ENCODE measurements around the gene CFAP251. TPM values are rescaled to one million over a fixed set of nuclear protein-coding genes. Genes with fewer than 3 reads are reported as not detected.

The CFAP251 gene
- total RNA-seq, 1 donor from 2014 or later: 0.91 TPM

GRCh38 chr12:121949648-121950397 lies 31.4 kb downstream of the CFAP251 start:
- intact Hi-C loops (cut with micrococcal nuclease): no loop called here
- Histone ChIP-seq H3K36me3 (no peaks in the 10 kb centered on the region), H3K27me3 (ENCODE audit: low read depth) (no peaks in the 10 kb centered on the region), H3K4me3 (no peak overlapping the region), H3K9me3 (replicated peaks) (no peaks in the 10 kb centered on the region), H3K4me1 (no peaks in the 10 kb centered on the region), H3K27ac (replicated peaks) (no peak overlapping the region)
- TF ChIP-seq, protein P1, sequence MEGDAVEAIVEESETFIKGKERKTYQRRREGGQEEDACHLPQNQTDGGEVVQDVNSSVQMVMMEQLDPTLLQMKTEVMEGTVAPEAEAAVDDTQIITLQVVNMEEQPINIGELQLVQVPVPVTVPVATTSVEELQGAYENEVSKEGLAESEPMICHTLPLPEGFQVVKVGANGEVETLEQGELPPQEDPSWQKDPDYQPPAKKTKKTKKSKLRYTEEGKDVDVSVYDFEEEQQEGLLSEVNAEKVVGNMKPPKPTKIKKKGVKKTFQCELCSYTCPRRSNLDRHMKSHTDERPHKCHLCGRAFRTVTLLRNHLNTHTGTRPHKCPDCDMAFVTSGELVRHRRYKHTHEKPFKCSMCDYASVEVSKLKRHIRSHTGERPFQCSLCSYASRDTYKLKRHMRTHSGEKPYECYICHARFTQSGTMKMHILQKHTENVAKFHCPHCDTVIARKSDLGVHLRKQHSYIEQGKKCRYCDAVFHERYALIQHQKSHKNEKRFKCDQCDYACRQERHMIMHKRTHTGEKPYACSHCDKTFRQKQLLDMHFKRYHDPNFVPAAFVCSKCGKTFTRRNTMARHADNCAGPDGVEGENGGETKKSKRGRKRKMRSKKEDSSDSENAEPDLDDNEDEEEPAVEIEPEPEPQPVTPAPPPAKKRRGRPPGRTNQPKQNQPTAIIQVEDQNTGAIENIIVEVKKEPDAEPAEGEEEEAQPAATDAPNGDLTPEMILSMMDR (IDR thresholded peaks at IDR 0.05; ENCODE audit: borderline replicate concordance): no peak
- DNase-seq: no peak

GRCh38 chr12:121953117-121953692 lies 34.8 kb downstream of the CFAP251 start:
- no peaks in the 10 kb centered on the region for H3K4me1 ChIP-seq
- H3K4me3 ChIP-seq: no peak overlapping the region
- no peak overlapping the region for H3K27ac ChIP-seq (replicated peaks)
- TF ChIP-seq, protein P1 (IDR thresholded peaks at IDR 0.05; ENCODE audit: borderline replicate concordance): no peak
- no peak for DNase-seq
- H3K36me3 ChIP-seq: no peaks in the 10 kb centered on the region
- intact Hi-C loops (cut with micrococcal nuclease): no loop called here
- no peaks in the 10 kb centered on the region for H3K27me3 ChIP-seq (ENCODE audit: low read depth)
- no peaks in the 10 kb centered on the region for H3K9me3 ChIP-seq (replicated peaks)

DNA sequence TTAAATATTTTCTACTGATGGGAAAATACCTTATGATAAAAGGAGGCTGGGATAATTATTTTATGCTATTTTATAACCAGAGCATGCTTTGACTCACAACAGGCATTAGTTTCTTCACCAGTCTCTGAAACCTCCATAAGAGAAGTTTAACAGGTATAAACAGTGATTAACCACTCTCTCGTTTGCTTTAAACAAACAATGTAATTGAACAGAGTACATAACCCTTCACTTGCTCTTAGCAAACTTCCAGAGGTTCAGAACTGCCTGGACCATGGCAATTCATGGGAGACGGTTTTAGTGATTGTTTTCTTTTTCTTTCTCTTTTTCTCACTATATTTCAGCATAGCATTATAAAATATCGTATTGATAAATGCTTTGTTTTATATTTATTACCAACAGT lies 35.3 kb downstream of the CFAP251 start:
- Histone ChIP-seq H3K4me3 (no peak overlapping the region), H3K9me3 (replicated peaks) (no peaks in the 10 kb centered on the region), H3K4me1 (no peaks in the 10 kb centered on the region), H3K27me3 (ENCODE audit: low read depth) (no peaks in the 10 kb centered on the region), H3K27ac (replicated peaks) (no peak overlapping the region), H3K36me3 (no peaks in the 10 kb centered on the region)
- TF ChIP-seq, protein P1 (IDR thresholded peaks at IDR 0.05; ENCODE audit: borderline replicate concordance): no peak
- intact Hi-C loops (cut with micrococcal nuclease): no loop called here
- no peak for DNase-seq

GRCh38 chr12:121955258-121956237 lies 37.2 kb downstream of the CFAP251 start:
- no peaks in the 10 kb centered on the region for H3K4me1 ChIP-seq
- no peaks in the 10 kb centered on the region for H3K36me3 ChIP-seq
- no peaks in the 10 kb centered on the region for H3K27me3 ChIP-seq (ENCODE audit: low read depth)
- no peak overlapping the region for H3K27ac ChIP-seq (replicated peaks)
- intact Hi-C loops (cut with micrococcal nuclease): no loop called here
- TF ChIP-seq, protein P1 (IDR thresholded peaks at IDR 0.05; ENCODE audit: borderline replicate concordance): peak; percentile 64
- DNase-seq: no peak
- no peak overlapping the region for H3K4me3 ChIP-seq
- H3K9me3 ChIP-seq (replicated peaks): no peaks in the 10 kb centered on the region

DNA sequence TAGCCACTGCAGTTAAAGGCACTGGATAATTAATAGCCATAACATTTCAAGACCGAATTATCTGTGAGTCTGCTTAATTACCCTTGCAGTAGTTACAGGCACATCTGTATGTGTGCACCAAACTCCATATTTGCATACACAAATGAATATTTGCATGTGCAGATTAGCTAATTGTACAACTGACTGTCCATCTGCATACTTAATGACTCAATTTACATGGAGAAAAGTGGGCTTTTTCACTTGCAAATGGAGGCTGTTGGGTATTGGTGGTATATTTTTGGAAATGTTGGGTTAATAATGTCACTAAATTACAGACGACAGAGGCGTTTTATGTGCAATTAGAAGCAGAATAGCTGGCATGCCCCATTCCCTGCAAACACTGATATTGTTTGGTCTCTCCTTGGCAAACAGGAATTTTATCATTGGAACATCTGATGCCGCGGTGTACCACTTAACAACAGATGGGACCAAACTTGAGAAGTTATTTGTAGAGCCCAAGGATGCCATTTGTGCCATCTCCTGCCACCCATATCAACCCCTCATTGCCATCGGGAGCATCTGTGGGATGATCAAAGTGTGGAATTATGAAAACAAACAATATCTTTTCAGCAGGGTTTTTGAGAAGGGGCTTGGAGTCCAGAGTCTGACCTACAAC lies 39.6 kb downstream of the CFAP251 start:
- Histone ChIP-seq H3K9me3 (replicated peaks) (no peaks in the 10 kb centered on the region), H3K27me3 (ENCODE audit: low read depth) (no peaks in the 10 kb centered on the region), H3K4me3 (no peak overlapping the region), H3K4me1 (no peaks in the 10 kb centered on the region), H3K36me3 (no peaks in the 10 kb centered on the region), H3K27ac (replicated peaks) (no peak overlapping the region)
- intact Hi-C loops (cut with micrococcal nuclease): no loop called here
- TF ChIP-seq, protein P1 (IDR thresholded peaks at IDR 0.05; ENCODE audit: borderline replicate concordance): no peak
- DNase-seq: no peak

Measured in left ventricle myocardium inferior (tissue), 1 donor.